Glomerular endothelial cell (primary cell): ENCODE measurements around the gene COL3A1. TPM values are rescaled to one million over a fixed set of nuclear protein-coding genes. Genes with fewer than 3 reads are reported as not detected.

Experiments
- DNase-seq: peaks from one replicate; pipeline ENCODE4 v3.0.0-alpha.2; 2011; ENCODE audit warnings: low read depth, low spot score; ENCODE audit errors: extremely low read depth
- total RNA-seq: library from RNA; depleted of rRNA; stranded (reverse); fragments of >200 nt; gene quantifications from 2 replicates; pipeline ENCODE4 v1.2.3, GENCODE V29; 2015

COL3A1 gene
- 7.5 and 54.2 TPM in 2 replicates for total RNA-seq

- no peak for DNase-seq
Measured at GRCh38 chr2:188974164-188974563, at the start of gene COL3A1. Gene COL3A1 (plus strand): TSS chr2:188974373. CDS start chr2:188974490, 117 bp downstream.

- DNase-seq = no peak
Measured at GRCh38 chr2:188928643-188929042, 45.5 kb upstream of the COL3A1 start.

- no peak for DNase-seq
Measured at GRCh38 chr2:188931361-188931760, 42.8 kb upstream of the COL3A1 start.

GRCh38 chr2:188937228-188938220, 36.6 kb upstream of the COL3A1 start:
- no peak for DNase-seq

- DNase-seq = no peak
Measured at GRCh38 chr2:188940171-188940570, 34.0 kb upstream of the COL3A1 start.

GRCh38 chr2:188944442-188944841, 29.7 kb upstream of the COL3A1 start:
- DNase-seq = no peak

GRCh38 chr2:188949046-188949818, 24.9 kb upstream of the COL3A1 start:
- no peak for DNase-seq

- DNase-seq = no peak
Measured at GRCh38 chr2:188952901-188953300, 21.3 kb upstream of the COL3A1 start.

GRCh38 chr2:188956290-188956689, 17.9 kb upstream of the COL3A1 start:
- no peak for DNase-seq

- no peak for DNase-seq
Measured at GRCh38 chr2:188956961-188957360, 17.2 kb upstream of the COL3A1 start.

- DNase-seq = no peak
Measured at GRCh38 chr2:188957646-188958045, 16.5 kb upstream of the COL3A1 start.

- no peak for DNase-seq
Measured at GRCh38 chr2:188963741-188964140, 10.4 kb upstream of the COL3A1 start.

- no peak for DNase-seq
Measured at GRCh38 chr2:188964976-188965546, 9.1 kb upstream of the COL3A1 start.

GRCh38 chr2:188965563-188965962, 8.6 kb upstream of the COL3A1 start:
- DNase-seq = no peak

GRCh38 chr2:188966079-188966571, 8.0 kb upstream of the COL3A1 start:
- no peak for DNase-seq

- no peak for DNase-seq
Measured at GRCh38 chr2:188966728-188967440, 7.3 kb upstream of the COL3A1 start.

GRCh38 chr2:188969236-188969635, 4.9 kb upstream of the COL3A1 start:
- DNase-seq = no peak

GRCh38 chr2:188969651-188970050, 4.5 kb upstream of the COL3A1 start:
- DNase-seq = no peak

- no peak for DNase-seq
Measured at GRCh38 chr2:188970211-188970610, 4.0 kb upstream of the COL3A1 start.

- DNase-seq = no peak
Measured at GRCh38 chr2:188971432-188971861, 2.7 kb upstream of the COL3A1 start.
